Measurements from ENCODE around the gene TRMT61A. TPM values are rescaled to one million over a fixed set of nuclear protein-coding genes. Genes with fewer than 3 reads are reported as not detected.

The TRMT61A gene
- total RNA-seq, 1 donor from 2014 or later, result 10.0 TPM

GRCh38 chr14:103562179-103562428, 33.1 kb downstream of the TRMT61A start:
- Mint-ChIP-seq H3K27ac (ENCODE audit: unreplicated experiment) (peak overlapping the region; percentile 86), H3K36me3 (ENCODE audit: low read depth) (peaks cover 10% of the 10 kb centered on the region), H3K9me3 (ENCODE audit: low read depth) (no peaks in the 10 kb centered on the region), H3K4me3 (ENCODE audit: unreplicated experiment) (peak overlapping the region; percentile 84), H3K27me3 (ENCODE audit: low read depth) (no peaks in the 10 kb centered on the region), H3K4me1 (ENCODE audit: low read depth) (peaks cover 43% of the 10 kb centered on the region)
- TF ChIP-seq CTCF (IDR thresholded peaks at IDR 0.05), result no peak
- DNase-seq (ENCODE audit: low spot score), result no peak

- Mint-ChIP-seq H3K27ac (ENCODE audit: unreplicated experiment) (peak within 1 kb of the TSS; percentile 86), H3K9me3 (ENCODE audit: low read depth) (no peaks in the 10 kb centered on the region), H3K4me1 (ENCODE audit: low read depth) (peaks cover 43% of the 10 kb centered on the region), H3K36me3 (ENCODE audit: low read depth) (peaks cover 10% of the 10 kb centered on the region), H3K4me3 (ENCODE audit: unreplicated experiment) (peak within 1 kb of the TSS; percentile 84), H3K27me3 (ENCODE audit: low read depth) (no peaks in the 10 kb centered on the region)
- TF ChIP-seq CTCF (IDR thresholded peaks at IDR 0.05), result peak; percentile 18
- DNase-seq (ENCODE audit: low spot score), result peak; percentile 94
These were observed 33.6 kb downstream of the TRMT61A start, which contains the start of the genes BAG5 and COA8 for GRCh38 chr14:103562429-103563225. BAG5 (minus strand) TSS chr14:103562657; CDS start chr14:103561164, 1,493 bp downstream. COA8 (plus strand) TSS chr14:103562960; CDS start chr14:103563002, 42 bp downstream.

GRCh38 chr14:103563226-103563620, 34.2 kb downstream of the TRMT61A start:
- Mint-ChIP-seq H3K27ac (ENCODE audit: unreplicated experiment) (peak overlapping the region; percentile 66), H3K4me1 (ENCODE audit: low read depth) (peaks cover 47% of the 10 kb centered on the region), H3K9me3 (ENCODE audit: low read depth) (no peaks in the 10 kb centered on the region), H3K4me3 (ENCODE audit: unreplicated experiment) (peak overlapping the region; percentile 84), H3K27me3 (ENCODE audit: low read depth) (no peaks in the 10 kb centered on the region), H3K36me3 (ENCODE audit: low read depth) (peaks cover 10% of the 10 kb centered on the region)
- TF ChIP-seq CTCF (IDR thresholded peaks at IDR 0.05), result no peak
- DNase-seq (ENCODE audit: low spot score), result no peak

GRCh38 chr14:103563844-103564505, 35.0 kb downstream of the TRMT61A start:
- peak overlapping the region; percentile 66 for H3K27ac Mint-ChIP-seq (ENCODE audit: unreplicated experiment)

More at GRCh38 chr14:103563844-103564505, 35.0 kb downstream of the TRMT61A start:
- DNase-seq (ENCODE audit: low spot score), result no peak
- Mint-ChIP-seq H3K9me3 (ENCODE audit: low read depth) (no peaks in the 10 kb centered on the region), H3K36me3 (ENCODE audit: low read depth) (peaks cover 9% of the 10 kb centered on the region), H3K4me1 (ENCODE audit: low read depth) (peaks cover 45% of the 10 kb centered on the region), H3K4me3 (ENCODE audit: unreplicated experiment) (peak overlapping the region; percentile 84), H3K27me3 (ENCODE audit: low read depth) (no peaks in the 10 kb centered on the region)
- no peak for TF ChIP-seq CTCF (IDR thresholded peaks at IDR 0.05)

Measured in chondrocyte (in vitro differentiated cells).